SU-DHL-6 (cell line): ENCODE data around the gene RNF113B.

Source experiments
- H2AFZ ChIP-seq: fragments of 200-600 bp; sonication (generic); 2 replicates; pipeline ENCODE4 v1.6.1; 2014; ENCODE audit warnings: low read depth, mild to moderate bottlenecking, moderate library complexity, mixed read lengths, antibody characterized with exemption, low read length; ENCODE audit not compliant: severe bottlenecking
- H3F3A ChIP-seq: fragments of 200-600 bp; shearing (Covaris generic); 2 replicates; pipeline ENCODE4 v1.6.0; 2016; ENCODE audit warnings: antibody characterized with exemption, mild to moderate bottlenecking; ENCODE audit not compliant: insufficient read depth
- H3K27ac ChIP-seq: fragments of 200-600 bp; sonication (generic); 2 replicates; pipeline ENCODE4 v1.5.1; 2016; ENCODE audit warnings: low read depth, mild to moderate bottlenecking, low read length, moderate library complexity, mixed read lengths
- H3K27me3 ChIP-seq: fragments of 200-600 bp; sonication (generic), shearing (Covaris generic); 2 replicates; pipeline ENCODE4 v1.6.0; 2014; ENCODE audit warnings: mild to moderate bottlenecking, low read length
- H3K36me3 ChIP-seq: fragments of 200-600 bp; sonication (generic); 2 replicates; pipeline ENCODE4 v1.6.1; 2014; ENCODE audit warnings: mild to moderate bottlenecking, low read length, mixed read lengths
- H3K4me2 ChIP-seq: fragments of 300-600, 200-600 bp; shearing (Covaris generic), sonication (generic); 2 replicates; pipeline ENCODE4 v1.6.0; 2014; ENCODE audit warnings: low read length, low read depth, mild to moderate bottlenecking; ENCODE audit not compliant: poor library complexity, severe bottlenecking
- H3K4me3 ChIP-seq: fragments of 200-600 bp; sonication (generic); 2 replicates; pipeline ENCODE4 v1.5.1; 2014; ENCODE audit warnings: antibody characterized with exemption, low read length, mild to moderate bottlenecking, mixed read lengths; ENCODE audit not compliant: insufficient read depth, poor library complexity, severe bottlenecking
- H3K79me2 ChIP-seq: fragments of 200-600 bp; sonication (generic); 2 replicates; pipeline ENCODE4 v1.6.1; 2014; ENCODE audit warnings: mild to moderate bottlenecking, low read length, moderate library complexity; ENCODE audit not compliant: insufficient read depth
- H3K9ac ChIP-seq: fragments of 200-600 bp; sonication (generic); 2 replicates; pipeline ENCODE4 v1.7.0; 2014; ENCODE audit warnings: mild to moderate bottlenecking, low read length
- H3K9me2 ChIP-seq: fragments of 200-600 bp; sonication (generic); replicated peaks from 2 replicates; pipeline ENCODE4 v1.6.1; 2014; ENCODE audit warnings: low read length; ENCODE audit not compliant: insufficient read depth
- H3K9me3 ChIP-seq: fragments of 200-600 bp; sonication (generic); 2 replicates; pipeline ENCODE4 v1.6.1; 2014; ENCODE audit warnings: low read length, mixed read lengths; ENCODE audit not compliant: insufficient read depth
- H4K20me1 ChIP-seq: fragments of 200-600 bp; sonication (generic); 2 replicates; pipeline ENCODE4 v1.6.1; 2014; ENCODE audit warnings: low read depth, mild to moderate bottlenecking, antibody characterized with exemption, low read length, moderate library complexity, mixed read lengths
- CTCF ChIP-seq: fragments of 200-600 bp; sonication (generic); IDR thresholded peaks from one replicate; pipeline ENCODE4 v1.5.1; 2017; ENCODE audit warnings: antibody characterized with exemption, mild to moderate bottlenecking, low read length, moderate library complexity; ENCODE audit not compliant: insufficient read depth, poor library complexity, severe bottlenecking
- EZH2phosphoT487 ChIP-seq: fragments of 200-600 bp; sonication (generic), shearing (Covaris generic); conservative IDR thresholded peaks from 2 replicates; pipeline ENCODE4 v1.6.1; 2018; ENCODE audit warnings: mild to moderate bottlenecking, antibody characterized with exemption, low read length, moderate library complexity, mixed read lengths

Gene RNF113B

GRCh38 chr13:98224557-98224956 lies 47.5 kb upstream of the RNF113B start:
- TF ChIP-seq EZH2phosphoT487: no peak
- no peak for TF ChIP-seq CTCF
- H2AFZ ChIP-seq: no peak overlapping the region
- H3K36me3 ChIP-seq: no peaks in the 10 kb centered on the region
- no peak overlapping the region for H3K27ac ChIP-seq
- no peak overlapping the region for H3K9ac ChIP-seq
- H3K9me3 ChIP-seq: no peaks in the 10 kb centered on the region
- H3K79me2 ChIP-seq: no peaks in the 10 kb centered on the region
- no peak overlapping the region for H3K4me2 ChIP-seq
- no peaks in the 10 kb centered on the region for H3K27me3 ChIP-seq
- no peaks in the 10 kb centered on the region for H4K20me1 ChIP-seq
- H3F3A ChIP-seq: no peaks in the 10 kb centered on the region
- H3K4me3 ChIP-seq: no peak overlapping the region
- H3K9me2 ChIP-seq: no peaks in the 10 kb centered on the region

GRCh38 chr13:98223741-98224140 lies 46.7 kb upstream of the RNF113B start:
- Histone ChIP-seq H3K36me3 (no peaks in the 10 kb centered on the region), H2AFZ (no peak overlapping the region), H3F3A (no peaks in the 10 kb centered on the region), H3K4me2 (no peak overlapping the region), H4K20me1 (no peaks in the 10 kb centered on the region), H3K9me3 (no peaks in the 10 kb centered on the region), H3K27ac (no peak overlapping the region), H3K9ac (no peak overlapping the region), H3K9me2 (no peaks in the 10 kb centered on the region), H3K27me3 (no peaks in the 10 kb centered on the region), H3K4me3 (no peak overlapping the region), H3K79me2 (no peaks in the 10 kb centered on the region)
- TF ChIP-seq EZH2phosphoT487 (no peak), CTCF (no peak)

- no peaks in the 10 kb centered on the region for H3K79me2 ChIP-seq
- no peaks in the 10 kb centered on the region for H3K9me2 ChIP-seq
- H3K9me3 ChIP-seq: no peaks in the 10 kb centered on the region
- no peaks in the 10 kb centered on the region for H3K27me3 ChIP-seq
- H2AFZ ChIP-seq: no peak overlapping the region
- H3F3A ChIP-seq: no peaks in the 10 kb centered on the region
- no peaks in the 10 kb centered on the region for H4K20me1 ChIP-seq
- no peak overlapping the region for H3K4me3 ChIP-seq
- no peaks in the 10 kb centered on the region for H3K36me3 ChIP-seq
- no peak overlapping the region for H3K4me2 ChIP-seq
- H3K9ac ChIP-seq: no peak overlapping the region
- H3K27ac ChIP-seq: no peak overlapping the region
- TF ChIP-seq EZH2phosphoT487 (no peak), CTCF (no peak)
Observed at GRCh38 chr13:98222816-98223215, 45.7 kb upstream of the RNF113B start.

- no peak overlapping the region for H3K27ac ChIP-seq
- TF ChIP-seq EZH2phosphoT487: no peak
- no peak for TF ChIP-seq CTCF
- no peak overlapping the region for H3K4me2 ChIP-seq
- H3K79me2 ChIP-seq: no peaks in the 10 kb centered on the region
- no peaks in the 10 kb centered on the region for H3K27me3 ChIP-seq
- no peaks in the 10 kb centered on the region for H4K20me1 ChIP-seq
- H3F3A ChIP-seq: no peaks in the 10 kb centered on the region
- H3K9ac ChIP-seq: no peak overlapping the region
- no peak overlapping the region for H2AFZ ChIP-seq
- H3K4me3 ChIP-seq: no peak overlapping the region
- no peaks in the 10 kb centered on the region for H3K9me2 ChIP-seq
- no peaks in the 10 kb centered on the region for H3K36me3 ChIP-seq
- no peaks in the 10 kb centered on the region for H3K9me3 ChIP-seq
Observed at GRCh38 chr13:98222081-98222554, 45.0 kb upstream of the RNF113B start.
